Caco-2 (cell line): ENCODE results near the gene CRADD. TPM values are rescaled to one million over a fixed set of nuclear protein-coding genes. Genes with fewer than 3 reads are reported as not detected.

Source experiments
- BruUV-seq: library from RNA; stranded (reverse); fragments of 400-500 nt; replicated peaks from 2 replicates; lab custom pipeline; 2021; lab: Mats Ljungman, UMichigan
- CTCF ChIA-PET: fragments of 300-600 bp; sonication (Branson Sonifier 250); formaldehyde crosslinking; loops from one replicate; lab custom pipeline; 2022; ENCODE audit warnings: antibody characterized with exemption; lab: Charles Lee
- POLR2A ChIA-PET: fragments of 300-600 bp; sonication (Branson Sonifier 250); formaldehyde crosslinking; loops from one replicate; lab custom pipeline; 2022; ENCODE audit warnings: antibody characterized with exemption; lab: Charles Lee
- DNase-seq, 2 experiments: peaks; one replicate each; pipeline versions ENCODE4 v3.0.0 to v3.0.0-alpha.2; 2020 to 2022
- H3K27me3 ChIP-seq: replicated peaks from 2 replicates; pipeline ENCODE4 v1.6.0; 2011; ENCODE audit warnings: low read length; ENCODE audit not compliant: control insufficient read depth, insufficient read depth
- H3K36me3 ChIP-seq: 2 replicates; pipeline ENCODE4 v1.5.1; 2011; ENCODE audit warnings: low read length; ENCODE audit not compliant: control insufficient read depth, insufficient read depth
- H3K4me1 ChIP-seq: fragments of 250-450 bp; sonication (Bioruptor Pico); 2 replicates; pipeline ENCODE4 v1.5.1; 2020; ENCODE audit warnings: mild to moderate bottlenecking
- H3K4me3 ChIP-seq: 2 replicates; pipeline ENCODE4 v1.5.1; 2011; ENCODE audit warnings: low read depth, mild to moderate bottlenecking, control low read depth, low read length
- H3K9me3 ChIP-seq: fragments of 250-450 bp; sonication (Bioruptor Pico); 2 replicates; pipeline ENCODE4 v1.5.1; 2020; ENCODE audit warnings: mild to moderate bottlenecking, moderate library complexity
- H3K27ac Mint-ChIP-seq: one replicate; pipeline ENCODE4 v1.8.0; 2022; ENCODE audit warnings: mixed read lengths; ENCODE audit not compliant: unreplicated experiment
- H3K27me3 Mint-ChIP-seq: one replicate; pipeline ENCODE4 v1.8.0; 2022; ENCODE audit warnings: mixed read lengths; ENCODE audit not compliant: insufficient read depth, unreplicated experiment
- H3K36me3 Mint-ChIP-seq: one replicate; pipeline ENCODE4 v1.8.0; 2022; ENCODE audit warnings: mild to moderate bottlenecking, mixed read lengths; ENCODE audit not compliant: insufficient read depth, unreplicated experiment
- H3K4me1 Mint-ChIP-seq: one replicate; pipeline ENCODE4 v1.8.0; 2022; ENCODE audit warnings: low read depth, mixed read lengths; ENCODE audit not compliant: unreplicated experiment
- H3K4me3 Mint-ChIP-seq: one replicate; pipeline ENCODE4 v1.8.0; 2022; ENCODE audit warnings: mild to moderate bottlenecking, moderate library complexity, mixed read lengths; ENCODE audit not compliant: unreplicated experiment
- H3K9me3 Mint-ChIP-seq: one replicate; pipeline ENCODE4 v1.8.0; 2022; ENCODE audit warnings: mixed read lengths; ENCODE audit not compliant: unreplicated experiment
- intact Hi-C: fragments of 100-400 bp; cut with micrococcal nuclease; formaldehyde crosslinking; loops from one replicate; pipeline ENCODE4 v1.10.0; 2022; ENCODE audit not compliant: unreplicated experiment
- total RNA-seq: library from RNA; stranded (reverse); gene quantifications from 2 replicates; pipeline ENCODE4 v1.2.3, GENCODE V29; 2022
- TF ChIP-seq, protein P1 (sequence below), 2 experiments: fragments of 200-600 bp in 1 of 2; IDR thresholded peaks; 1 replicate in 1 of 2; 2 replicates in 1 of 2; pipeline versions ENCODE4 v1.5.1 to v1.8.0; 2011 to 2022; ENCODE audit warnings: antibody characterized with exemption in 1 of 2, control low read depth in 1 of 2, inconsistent platforms in 1 of 2, low read depth in 1 of 2, low read length in 1 of 2, mild to moderate bottlenecking in 1 of 2, moderate library complexity in 1 of 2; ENCODE audit not compliant: insufficient read depth in 1 of 2, severe bottlenecking in 1 of 2, unreplicated experiment in 1 of 2

The CRADD gene
- total RNA-seq, 1 experiment from 2014 or later: 29.2 TPM

DNA sequence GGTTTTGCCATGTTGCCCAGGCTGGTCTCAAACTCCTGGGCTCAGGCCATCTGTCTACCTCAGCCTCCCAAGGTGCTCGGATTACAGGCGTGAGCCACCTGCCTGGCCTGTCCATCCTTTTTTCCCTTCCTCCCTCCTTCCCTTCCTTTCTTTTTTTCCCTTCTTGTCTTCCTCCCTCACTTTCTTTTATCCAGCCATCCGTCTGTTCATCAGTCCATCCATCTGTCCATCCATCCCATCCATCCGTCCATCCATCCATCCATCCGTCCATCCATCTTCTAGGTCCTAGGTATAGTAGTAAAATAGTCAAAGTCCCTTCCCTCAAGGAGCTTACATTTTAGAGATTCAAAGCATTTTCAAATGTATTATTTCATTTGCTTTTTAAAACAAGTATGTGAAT is 56.8 kb downstream of the CRADD start:
- POLR2A ChIA-PET: no interaction called here
- DNase-seq: no peak
- intact Hi-C loops: no loop called here
- Histone ChIP-seq H3K36me3 (no peaks in the 10 kb centered on the region), H3K27me3 (no peaks in the 10 kb centered on the region), H3K9me3 (no peaks in the 10 kb centered on the region), H3K4me3 (no peak overlapping the region), H3K4me1 (peaks cover 31% of the 10 kb centered on the region)
- no peaks in the 10 kb centered on the region for H3K27me3 Mint-ChIP-seq
- H3K9me3 Mint-ChIP-seq: no peaks in the 10 kb centered on the region
- BruUV-seq: no TSS peak
- peaks cover 20% of the 10 kb centered on the region for H3K36me3 Mint-ChIP-seq
- H3K4me1 Mint-ChIP-seq: peaks cover 46% of the 10 kb centered on the region
- TF ChIP-seq, protein P1, sequence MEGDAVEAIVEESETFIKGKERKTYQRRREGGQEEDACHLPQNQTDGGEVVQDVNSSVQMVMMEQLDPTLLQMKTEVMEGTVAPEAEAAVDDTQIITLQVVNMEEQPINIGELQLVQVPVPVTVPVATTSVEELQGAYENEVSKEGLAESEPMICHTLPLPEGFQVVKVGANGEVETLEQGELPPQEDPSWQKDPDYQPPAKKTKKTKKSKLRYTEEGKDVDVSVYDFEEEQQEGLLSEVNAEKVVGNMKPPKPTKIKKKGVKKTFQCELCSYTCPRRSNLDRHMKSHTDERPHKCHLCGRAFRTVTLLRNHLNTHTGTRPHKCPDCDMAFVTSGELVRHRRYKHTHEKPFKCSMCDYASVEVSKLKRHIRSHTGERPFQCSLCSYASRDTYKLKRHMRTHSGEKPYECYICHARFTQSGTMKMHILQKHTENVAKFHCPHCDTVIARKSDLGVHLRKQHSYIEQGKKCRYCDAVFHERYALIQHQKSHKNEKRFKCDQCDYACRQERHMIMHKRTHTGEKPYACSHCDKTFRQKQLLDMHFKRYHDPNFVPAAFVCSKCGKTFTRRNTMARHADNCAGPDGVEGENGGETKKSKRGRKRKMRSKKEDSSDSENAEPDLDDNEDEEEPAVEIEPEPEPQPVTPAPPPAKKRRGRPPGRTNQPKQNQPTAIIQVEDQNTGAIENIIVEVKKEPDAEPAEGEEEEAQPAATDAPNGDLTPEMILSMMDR (IDR thresholded peaks at IDR 0.05; ENCODE audit: insufficient read depth in 1 of 2, low read depth in 1 of 2, low read length in 1 of 2, severe bottlenecking in 1 of 2, unreplicated experiment in 1 of 2): no peak
- H3K27ac Mint-ChIP-seq: no peak overlapping the region
- CTCF ChIA-PET: no interaction called here
- no peak overlapping the region for H3K4me3 Mint-ChIP-seq

- Histone ChIP-seq H3K27me3 (no peaks in the 10 kb centered on the region), H3K36me3 (no peaks in the 10 kb centered on the region), H3K9me3 (no peaks in the 10 kb centered on the region), H3K4me3 (no peak overlapping the region), H3K4me1 (peaks cover 34% of the 10 kb centered on the region)
- Mint-ChIP-seq H3K4me1 (peaks cover 43% of the 10 kb centered on the region), H3K9me3 (no peaks in the 10 kb centered on the region), H3K4me3 (no peak overlapping the region), H3K27ac (peak overlapping the region; percentile 73), H3K36me3 (peaks cover 20% of the 10 kb centered on the region), H3K27me3 (no peaks in the 10 kb centered on the region)
- TF ChIP-seq, protein P1 (IDR thresholded peaks at IDR 0.05; ENCODE audit: insufficient read depth in 1 of 2, low read depth in 1 of 2, low read length in 1 of 2, severe bottlenecking in 1 of 2, unreplicated experiment in 1 of 2): no peak
- POLR2A ChIA-PET: no interaction called here
- intact Hi-C loops: no loop called here
- DNase-seq: no peak
- CTCF ChIA-PET: no interaction called here
- no TSS peak for BruUV-seq
Measured at GRCh38 chr12:93734784-93735183, 57.6 kb downstream of the CRADD start.

GRCh38 chr12:93736640-93737178 is 59.5 kb downstream of the CRADD start:
- peak overlapping the region; percentile 6 for H3K27ac Mint-ChIP-seq
- CTCF ChIA-PET: interaction anchor here (1.1 kb wide), 1 partner anchor 365 kb away, joined by 3 read pairs; no protein-coding TSS in a partner anchor

More at GRCh38 chr12:93736640-93737178, 59.5 kb downstream of the CRADD start:
- POLR2A ChIA-PET: no interaction called here
- H3K9me3 Mint-ChIP-seq: no peaks in the 10 kb centered on the region
- intact Hi-C loops: no loop called here
- H3K36me3 Mint-ChIP-seq: peaks cover 20% of the 10 kb centered on the region
- H3K4me1 ChIP-seq: peaks cover 42% of the 10 kb centered on the region
- H3K27me3 Mint-ChIP-seq: no peaks in the 10 kb centered on the region
- H3K4me1 Mint-ChIP-seq: peaks cover 37% of the 10 kb centered on the region
- no peak overlapping the region for H3K4me3 ChIP-seq
- no peaks in the 10 kb centered on the region for H3K9me3 ChIP-seq
- TF ChIP-seq, protein P1 (IDR thresholded peaks at IDR 0.05; ENCODE audit: insufficient read depth in 1 of 2, low read depth in 1 of 2, low read length in 1 of 2, severe bottlenecking in 1 of 2, unreplicated experiment in 1 of 2): no peak
- no TSS peak for BruUV-seq
- no peak for DNase-seq
- H3K36me3 ChIP-seq: no peaks in the 10 kb centered on the region
- no peak overlapping the region for H3K4me3 Mint-ChIP-seq
- H3K27me3 ChIP-seq: no peaks in the 10 kb centered on the region
